Central memory CD8-positive, alpha-beta T cell (primary cell): ENCODE measurements around the gene DPYD.

Experiments
- ATAC-seq: fragments of 150-1000 bp; cut with Tn5 transposase; replicated peaks from 2 replicates; pipeline ENCODE4 v1.10.0; 2022; ENCODE audit warnings: mild to moderate bottlenecking, moderate FRiP score, moderate number of reproducible peaks; ENCODE audit not compliant: poor library complexity, severe bottlenecking; ENCODE audit errors: extremely low read depth
- DNase-seq, 2 donors: peaks; one replicate each; pipeline ENCODE4 v3.0.0; 2021; ENCODE audit warnings: low spot score in 2 of 2
- H3K27ac Mint-ChIP-seq: one replicate; pipeline ENCODE4 v1.8.0; 2022; ENCODE audit warnings: low read depth, mild to moderate bottlenecking, moderate library complexity, mixed read lengths
- H3K27me3 Mint-ChIP-seq: one replicate; pipeline ENCODE4 v1.8.0; 2022; ENCODE audit warnings: mixed read lengths
- H3K36me3 Mint-ChIP-seq: one replicate; pipeline ENCODE4 v1.8.0; 2022; ENCODE audit warnings: mild to moderate bottlenecking, moderate library complexity, mixed read lengths; ENCODE audit not compliant: insufficient read depth
- H3K4me1 Mint-ChIP-seq: one replicate; pipeline ENCODE4 v1.8.0; 2022; ENCODE audit warnings: mixed read lengths
- H3K4me3 Mint-ChIP-seq: one replicate; pipeline ENCODE4 v1.8.0; 2022; ENCODE audit warnings: mild to moderate bottlenecking, moderate library complexity, mixed read lengths
- H3K9me3 Mint-ChIP-seq: one replicate; pipeline ENCODE4 v1.8.0; 2022; ENCODE audit warnings: mixed read lengths

Gene DPYD

DNA sequence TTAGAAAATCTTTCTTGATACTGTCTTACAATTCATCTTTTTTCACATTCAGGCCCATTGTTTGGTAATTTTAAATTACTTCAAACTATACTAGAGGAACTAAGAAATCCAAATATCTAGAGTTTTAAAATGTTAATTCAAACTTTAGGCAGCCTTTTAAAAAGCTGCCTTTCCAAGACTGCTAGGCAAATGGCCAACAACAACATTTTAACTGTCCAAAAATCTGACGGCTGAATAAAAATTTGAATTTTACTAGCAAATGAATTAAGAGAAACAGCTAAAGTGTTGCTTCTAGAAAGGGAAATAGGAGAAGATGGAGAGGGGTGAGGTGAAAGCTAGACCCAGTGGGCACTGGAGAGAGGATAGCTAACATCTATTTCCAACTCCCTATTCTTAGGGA is 17.2 kb downstream of the DPYD start:
- H3K27me3 Mint-ChIP-seq = no peaks in the 10 kb centered on the region
- H3K36me3 Mint-ChIP-seq = no peaks in the 10 kb centered on the region
- H3K4me3 Mint-ChIP-seq = no peak overlapping the region
- peaks cover 32% of the 10 kb centered on the region for H3K4me1 Mint-ChIP-seq
- H3K9me3 Mint-ChIP-seq = no peaks in the 10 kb centered on the region
- DNase-seq = no peak
- no peak overlapping the region for H3K27ac Mint-ChIP-seq
- ATAC-seq = no peak

- Mint-ChIP-seq H3K4me3 (no peak overlapping the region), H3K27ac (no peak overlapping the region), H3K27me3 (no peaks in the 10 kb centered on the region), H3K9me3 (no peaks in the 10 kb centered on the region), H3K4me1 (peaks cover 38% of the 10 kb centered on the region), H3K36me3 (peaks cover 1% of the 10 kb centered on the region)
- DNase-seq (no peak), ATAC-seq (no peak)
Observed at GRCh38 chr1:97902067-97902466, 18.8 kb downstream of the DPYD start.

DNA sequence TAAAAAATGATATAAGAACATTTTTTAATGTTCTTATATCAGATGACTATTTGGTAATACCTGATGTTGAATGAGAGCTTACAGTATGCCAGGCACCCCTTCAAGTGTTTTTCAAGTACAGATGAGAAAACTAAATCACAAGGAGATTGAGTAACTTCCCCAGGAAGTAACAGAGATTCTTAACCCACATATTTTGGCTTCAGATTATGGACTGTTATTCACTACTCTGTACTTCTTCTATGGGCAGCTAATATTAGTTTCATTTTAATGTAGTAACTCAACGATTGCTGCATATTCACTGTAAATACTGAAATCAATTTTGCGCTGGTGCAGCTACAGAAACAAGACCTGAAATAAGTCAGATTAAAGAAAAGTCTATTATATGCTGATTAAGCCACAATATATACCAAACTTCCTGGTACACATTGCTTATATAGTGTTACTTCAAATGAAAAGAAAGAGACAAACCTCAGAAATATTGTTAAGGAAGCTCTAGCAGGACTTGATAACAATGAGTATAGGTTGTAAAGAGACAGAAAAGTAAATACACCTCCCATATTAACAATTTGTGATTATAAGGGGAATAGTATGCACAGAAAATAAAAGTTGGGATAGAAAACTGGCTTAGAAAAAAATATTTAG is 19.7 kb downstream of the DPYD start:
- peak overlapping the region; percentile 75 for H3K27ac Mint-ChIP-seq
- peak overlapping the region; percentile 29 for H3K4me3 Mint-ChIP-seq
- no peaks in the 10 kb centered on the region for H3K9me3 Mint-ChIP-seq
- H3K36me3 Mint-ChIP-seq = peaks cover 1% of the 10 kb centered on the region
- H3K4me1 Mint-ChIP-seq = peaks cover 47% of the 10 kb centered on the region
- ATAC-seq = peak; percentile 60
- no peaks in the 10 kb centered on the region for H3K27me3 Mint-ChIP-seq
- no peak for DNase-seq

DNA sequence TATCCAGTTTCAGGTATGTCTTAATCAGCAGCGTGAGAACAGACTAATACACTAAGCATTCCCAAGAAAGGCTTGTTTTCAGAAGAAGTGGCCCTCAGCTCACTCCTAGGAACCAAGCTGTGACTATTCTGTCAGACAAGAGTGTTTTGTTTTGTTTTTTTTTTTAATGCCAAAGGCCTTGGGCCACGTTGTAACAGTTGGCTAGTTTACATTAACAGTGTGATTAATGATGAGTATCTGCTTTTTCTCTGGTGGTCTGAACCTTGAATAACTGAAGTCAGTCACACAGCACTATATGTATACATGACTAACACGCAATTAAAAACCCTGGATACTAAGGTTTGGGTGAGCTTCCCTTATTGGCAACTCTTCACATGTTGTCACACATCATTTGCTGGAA is 21.9 kb downstream of the DPYD start:
- Mint-ChIP-seq H3K36me3 (peaks cover 1% of the 10 kb centered on the region), H3K4me1 (peaks cover 54% of the 10 kb centered on the region), H3K27ac (no peak overlapping the region)

GRCh38 chr1:97895278-97895677 is 25.6 kb downstream of the DPYD start:
- ATAC-seq (no peak), DNase-seq (no peak)
- Mint-ChIP-seq H3K4me1 (peaks cover 40% of the 10 kb centered on the region), H3K27ac (peak overlapping the region; percentile 29), H3K36me3 (peaks cover 1% of the 10 kb centered on the region), H3K9me3 (no peaks in the 10 kb centered on the region), H3K4me3 (no peak overlapping the region), H3K27me3 (no peaks in the 10 kb centered on the region)

More for the DNA sequence above, 21.9 kb downstream of the DPYD start:
- H3K27me3 Mint-ChIP-seq = no peaks in the 10 kb centered on the region
- DNase-seq (no peak), ATAC-seq (no peak)
- H3K9me3 Mint-ChIP-seq = no peaks in the 10 kb centered on the region
- H3K4me3 Mint-ChIP-seq = no peak overlapping the region

GRCh38 chr1:97893844-97894243 is 27.0 kb downstream of the DPYD start:
- no peaks in the 10 kb centered on the region for H3K9me3 Mint-ChIP-seq
- DNase-seq (no peak), ATAC-seq (no peak)
- no peaks in the 10 kb centered on the region for H3K27me3 Mint-ChIP-seq
- H3K4me1 Mint-ChIP-seq = peaks cover 40% of the 10 kb centered on the region
- H3K4me3 Mint-ChIP-seq = no peak overlapping the region
- H3K36me3 Mint-ChIP-seq = peaks cover 1% of the 10 kb centered on the region
- H3K27ac Mint-ChIP-seq = no peak overlapping the region

DNA sequence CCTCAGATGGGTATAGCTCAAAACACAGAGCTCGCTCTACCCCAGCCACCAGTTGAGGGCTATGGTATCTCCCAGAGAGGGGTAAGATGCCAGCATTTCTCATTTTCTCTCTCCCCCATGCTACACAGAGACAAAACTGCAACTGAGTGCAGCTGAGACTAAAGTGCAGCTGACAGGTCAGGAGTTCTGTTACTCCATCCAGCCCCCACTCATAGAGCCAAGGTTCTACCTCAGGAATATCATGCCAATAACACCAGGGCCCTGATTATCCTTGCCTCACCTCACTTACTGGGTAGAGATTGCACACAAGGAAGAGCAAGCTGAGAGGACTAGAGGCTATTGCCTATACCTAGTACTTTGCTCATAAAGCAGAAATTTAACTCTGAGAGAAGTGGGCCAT is 34.6 kb downstream of the DPYD start:
- Mint-ChIP-seq H3K36me3 (peaks cover 6% of the 10 kb centered on the region), H3K4me1 (peaks cover 21% of the 10 kb centered on the region), H3K9me3 (peaks cover 7% of the 10 kb centered on the region), H3K27ac (no peak overlapping the region), H3K4me3 (no peak overlapping the region), H3K27me3 (no peaks in the 10 kb centered on the region)
- DNase-seq (no peak), ATAC-seq (no peak)

DNA sequence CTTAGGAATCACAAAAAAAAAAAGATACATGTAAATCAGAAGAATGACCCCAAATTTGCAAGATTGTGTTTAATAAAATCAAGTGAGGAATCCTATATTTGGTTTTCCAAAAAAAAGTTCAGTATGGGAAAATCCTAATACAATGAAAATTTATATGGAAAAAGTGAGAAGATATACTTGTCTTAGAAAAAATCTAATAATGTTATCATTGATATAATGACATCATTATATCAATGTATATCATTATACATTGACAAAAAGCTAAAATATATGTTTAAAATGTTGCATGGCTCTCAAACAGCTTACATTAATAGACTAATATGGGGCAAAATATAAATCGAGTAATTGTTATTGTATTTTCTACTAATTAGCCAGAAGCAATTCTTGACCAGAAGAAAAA is 37.0 kb downstream of the DPYD start:
- Mint-ChIP-seq H3K27me3 (no peaks in the 10 kb centered on the region), H3K36me3 (peaks cover 6% of the 10 kb centered on the region), H3K4me1 (peaks cover 21% of the 10 kb centered on the region), H3K9me3 (peaks cover 7% of the 10 kb centered on the region), H3K4me3 (no peak overlapping the region), H3K27ac (no peak overlapping the region)
- no peak for ATAC-seq
- DNase-seq = no peak

DNA sequence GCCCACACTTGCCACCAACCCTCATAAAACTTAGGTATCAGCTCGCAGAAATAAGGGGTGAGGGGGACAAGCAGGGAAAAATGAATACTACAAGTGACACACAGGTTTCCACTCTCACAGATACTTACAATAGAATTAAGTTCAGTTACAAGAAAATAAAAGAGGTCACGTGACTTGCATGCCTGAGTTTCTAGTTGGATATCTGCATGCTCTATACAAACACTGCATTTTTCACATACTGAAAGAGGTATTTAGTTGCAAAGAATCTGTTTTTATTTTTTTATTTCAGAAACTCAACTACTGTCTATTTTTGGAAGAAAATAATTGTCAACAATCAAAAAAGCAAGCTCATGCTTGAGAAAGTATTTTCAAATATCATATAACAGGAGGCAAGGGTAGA is 43.5 kb downstream of the DPYD start:
- H3K27ac Mint-ChIP-seq = no peak overlapping the region
- DNase-seq (no peak), ATAC-seq (no peak)
- peaks cover 12% of the 10 kb centered on the region for H3K4me1 Mint-ChIP-seq
- no peak overlapping the region for H3K4me3 Mint-ChIP-seq
- no peaks in the 10 kb centered on the region for H3K9me3 Mint-ChIP-seq
- peaks cover 9% of the 10 kb centered on the region for H3K36me3 Mint-ChIP-seq
- no peaks in the 10 kb centered on the region for H3K27me3 Mint-ChIP-seq

GRCh38 chr1:97875996-97876395 is 44.8 kb downstream of the DPYD start:
- Mint-ChIP-seq H3K27me3 (no peaks in the 10 kb centered on the region), H3K4me1 (peaks cover 18% of the 10 kb centered on the region)
- no peak for ATAC-seq

GRCh38 chr1:97870589-97870988 is 50.2 kb downstream of the DPYD start:
- peaks cover 20% of the 10 kb centered on the region for H3K4me1 Mint-ChIP-seq
- peaks cover 2% of the 10 kb centered on the region for H3K36me3 Mint-ChIP-seq
- H3K4me3 Mint-ChIP-seq = no peak overlapping the region
- no peak for ATAC-seq
- no peaks in the 10 kb centered on the region for H3K27me3 Mint-ChIP-seq
- no peak for DNase-seq
- no peaks in the 10 kb centered on the region for H3K9me3 Mint-ChIP-seq
- no peak overlapping the region for H3K27ac Mint-ChIP-seq

More at GRCh38 chr1:97875996-97876395, 44.8 kb downstream of the DPYD start:
- Mint-ChIP-seq H3K36me3 (peaks cover 5% of the 10 kb centered on the region), H3K9me3 (no peaks in the 10 kb centered on the region), H3K4me3 (no peak overlapping the region), H3K27ac (no peak overlapping the region)
- no peak for DNase-seq

DNA sequence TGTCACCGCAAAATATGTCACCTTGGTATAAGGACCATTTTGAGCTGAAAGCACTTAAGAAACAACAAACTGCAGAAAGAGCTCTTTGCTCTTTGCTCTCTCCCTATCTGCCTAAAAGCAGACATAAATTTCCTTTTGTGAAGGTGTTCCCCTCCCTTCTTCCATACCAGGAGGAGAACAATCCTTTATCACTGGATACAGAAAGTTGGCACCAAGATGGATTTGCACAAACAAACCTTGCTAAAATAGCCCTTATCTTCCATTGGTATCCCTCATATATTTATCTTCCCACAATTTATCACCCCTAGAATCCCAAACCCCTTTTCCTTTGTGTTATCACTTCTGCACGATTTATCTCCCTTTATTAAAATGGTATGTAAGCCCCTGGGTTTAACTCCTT is 51.4 kb downstream of the DPYD start:
- Mint-ChIP-seq H3K9me3 (no peaks in the 10 kb centered on the region), H3K27me3 (no peaks in the 10 kb centered on the region), H3K27ac (no peak overlapping the region), H3K4me1 (peaks cover 32% of the 10 kb centered on the region), H3K4me3 (no peak overlapping the region), H3K36me3 (peaks cover 2% of the 10 kb centered on the region)
- DNase-seq (no peak), ATAC-seq (no peak)

- no peak overlapping the region for H3K4me3 Mint-ChIP-seq
- no peaks in the 10 kb centered on the region for H3K36me3 Mint-ChIP-seq
- DNase-seq (no peak), ATAC-seq (no peak)
- H3K4me1 Mint-ChIP-seq = peaks cover 39% of the 10 kb centered on the region
- no peaks in the 10 kb centered on the region for H3K9me3 Mint-ChIP-seq
- H3K27ac Mint-ChIP-seq = no peak overlapping the region
- no peaks in the 10 kb centered on the region for H3K27me3 Mint-ChIP-seq
Observed at GRCh38 chr1:97867127-97867526, 53.7 kb downstream of the DPYD start.
